ENCODE data around the gene TRAM2.

The TRAM2 gene

DNA sequence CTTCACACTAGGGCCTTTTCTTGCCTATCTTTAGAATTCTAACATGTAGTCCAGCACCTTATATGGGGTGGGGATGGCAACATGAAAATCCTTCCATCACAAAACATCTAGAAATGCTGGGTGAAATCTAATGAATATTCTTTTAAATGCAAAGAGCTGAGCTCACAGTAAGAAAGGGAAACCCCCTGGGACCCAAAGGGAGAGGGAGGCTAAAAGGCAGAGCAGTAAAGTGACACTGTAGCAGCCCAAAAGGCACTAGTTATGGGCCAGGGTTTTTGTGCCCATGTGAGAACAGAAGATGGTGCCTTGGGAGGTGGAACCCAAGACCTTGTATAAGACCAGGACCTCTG, 66.7 kb downstream of the TRAM2 start:
- no peak overlapping the region for H3K4me3 ChIP-seq (ENCODE audit: low read depth, low read length)

DNA sequence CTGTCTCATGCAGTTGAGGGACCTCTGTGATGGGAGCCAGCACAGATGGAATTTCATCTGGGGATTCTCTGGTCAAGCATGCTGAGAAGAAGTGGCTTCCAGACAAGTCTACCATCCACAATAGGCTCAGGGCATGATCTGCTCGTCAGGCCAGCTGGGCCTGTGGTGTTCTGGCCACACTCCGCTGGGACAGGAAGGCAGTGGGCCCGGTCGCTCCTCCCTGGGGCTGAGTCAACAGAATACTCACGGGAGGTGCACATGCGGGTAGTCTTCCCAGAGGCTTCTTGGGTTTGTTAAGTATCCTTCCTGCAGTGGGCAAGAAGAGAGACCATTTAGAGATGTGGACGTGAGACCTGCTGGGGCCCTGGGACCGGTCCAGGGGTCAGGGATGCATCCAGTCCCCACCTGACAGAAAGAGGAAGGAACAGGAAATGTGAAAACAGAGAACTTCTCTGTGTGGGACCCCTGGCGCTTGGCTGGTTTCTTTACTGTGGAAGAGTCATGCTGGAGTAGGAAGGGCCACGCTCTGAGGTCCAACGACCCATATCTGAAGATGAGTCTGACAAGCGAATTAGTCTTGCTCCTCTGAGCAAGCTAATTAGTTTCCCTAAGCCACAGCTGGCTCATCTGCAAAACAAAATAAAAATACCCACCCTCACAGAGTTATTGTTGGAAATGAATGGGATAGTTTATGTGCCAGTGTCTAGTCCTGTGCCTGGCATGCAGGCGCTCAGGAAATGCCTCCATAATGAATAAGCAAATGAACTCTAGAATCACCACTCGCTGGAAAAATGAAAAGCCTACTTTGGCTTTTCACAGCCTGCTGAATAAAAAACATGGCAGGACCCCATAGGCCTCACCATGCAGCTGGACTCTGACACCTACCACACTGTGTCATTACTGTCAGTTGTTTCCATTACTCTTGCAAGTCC, 67.3 kb downstream of the TRAM2 start:
- TF ChIP-seq, protein P1, sequence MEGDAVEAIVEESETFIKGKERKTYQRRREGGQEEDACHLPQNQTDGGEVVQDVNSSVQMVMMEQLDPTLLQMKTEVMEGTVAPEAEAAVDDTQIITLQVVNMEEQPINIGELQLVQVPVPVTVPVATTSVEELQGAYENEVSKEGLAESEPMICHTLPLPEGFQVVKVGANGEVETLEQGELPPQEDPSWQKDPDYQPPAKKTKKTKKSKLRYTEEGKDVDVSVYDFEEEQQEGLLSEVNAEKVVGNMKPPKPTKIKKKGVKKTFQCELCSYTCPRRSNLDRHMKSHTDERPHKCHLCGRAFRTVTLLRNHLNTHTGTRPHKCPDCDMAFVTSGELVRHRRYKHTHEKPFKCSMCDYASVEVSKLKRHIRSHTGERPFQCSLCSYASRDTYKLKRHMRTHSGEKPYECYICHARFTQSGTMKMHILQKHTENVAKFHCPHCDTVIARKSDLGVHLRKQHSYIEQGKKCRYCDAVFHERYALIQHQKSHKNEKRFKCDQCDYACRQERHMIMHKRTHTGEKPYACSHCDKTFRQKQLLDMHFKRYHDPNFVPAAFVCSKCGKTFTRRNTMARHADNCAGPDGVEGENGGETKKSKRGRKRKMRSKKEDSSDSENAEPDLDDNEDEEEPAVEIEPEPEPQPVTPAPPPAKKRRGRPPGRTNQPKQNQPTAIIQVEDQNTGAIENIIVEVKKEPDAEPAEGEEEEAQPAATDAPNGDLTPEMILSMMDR (IDR thresholded peaks at IDR 0.05; ENCODE audit: low read depth, low read length), result no peak

More for the DNA sequence above, 66.7 kb downstream of the TRAM2 start:
- TF ChIP-seq, protein P1 (IDR thresholded peaks at IDR 0.05; ENCODE audit: low read depth, low read length), result no peak

DNA sequence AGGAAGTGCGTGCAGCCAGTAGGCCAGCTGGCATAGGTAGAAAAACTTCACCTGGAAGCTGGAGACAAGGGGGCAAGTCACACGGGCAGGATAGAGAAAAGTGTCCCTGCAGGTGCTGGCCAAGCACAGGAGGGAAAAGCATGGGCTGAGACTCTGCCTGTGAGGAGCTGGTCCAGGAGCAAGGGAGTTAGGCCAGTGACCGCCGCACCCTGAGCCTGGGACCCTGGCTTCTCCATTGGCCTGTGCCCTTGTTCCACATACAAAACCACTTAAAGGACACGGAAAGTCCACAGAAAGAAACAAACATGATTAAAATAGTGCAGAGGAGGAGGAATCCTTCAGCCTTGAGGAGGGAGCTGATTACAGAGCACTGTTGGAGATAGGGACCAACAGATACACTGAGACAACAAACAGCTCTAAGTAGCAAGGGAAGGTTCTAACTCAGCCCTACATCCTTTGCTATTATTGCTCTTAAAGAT, 68.6 kb downstream of the TRAM2 start:
- no peak overlapping the region for H3K4me3 ChIP-seq (ENCODE audit: low read depth, low read length)
- TF ChIP-seq, protein P1 (IDR thresholded peaks at IDR 0.05; ENCODE audit: low read depth, low read length), result no peak

More for the DNA sequence above, 67.3 kb downstream of the TRAM2 start:
- no peak overlapping the region for H3K4me3 ChIP-seq (ENCODE audit: low read depth, low read length)

DNA sequence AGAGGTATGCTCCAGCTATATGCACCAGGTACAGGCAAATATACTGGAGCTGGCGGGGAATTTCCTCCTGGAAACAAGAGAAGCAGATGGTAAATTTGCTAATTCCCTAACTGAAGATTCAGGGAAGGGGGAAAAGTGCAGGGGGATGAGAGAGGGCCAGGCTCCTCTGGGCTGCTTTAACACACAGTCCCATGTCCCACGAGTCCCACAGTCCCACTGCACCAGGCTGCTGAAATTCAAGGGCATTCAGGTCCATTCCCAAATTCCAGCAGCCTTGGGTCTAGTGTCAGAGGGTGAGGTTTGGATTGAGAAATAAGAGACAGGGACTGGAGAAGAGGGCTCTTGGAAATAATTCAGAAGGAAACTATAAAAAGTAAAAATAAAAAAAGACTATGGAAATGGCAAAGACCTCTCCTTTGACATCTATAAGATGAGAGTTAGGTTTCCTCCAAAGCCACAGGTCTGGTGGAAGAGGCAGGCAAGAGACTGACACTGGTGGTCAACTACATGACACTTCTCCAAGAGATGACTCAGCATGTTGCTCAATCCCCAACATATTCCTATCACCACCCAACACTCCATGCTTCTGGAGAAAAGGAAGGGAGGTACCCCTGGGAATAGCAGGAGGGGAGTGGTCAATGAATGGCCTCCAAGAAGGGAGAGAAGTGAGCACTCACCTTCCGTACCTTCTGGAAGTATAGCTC, 69.2 kb downstream of the TRAM2 start:
- H3K4me3 ChIP-seq (ENCODE audit: low read depth, low read length), result no peak overlapping the region
- TF ChIP-seq, protein P1 (IDR thresholded peaks at IDR 0.05; ENCODE audit: low read depth, low read length), result no peak

DNA sequence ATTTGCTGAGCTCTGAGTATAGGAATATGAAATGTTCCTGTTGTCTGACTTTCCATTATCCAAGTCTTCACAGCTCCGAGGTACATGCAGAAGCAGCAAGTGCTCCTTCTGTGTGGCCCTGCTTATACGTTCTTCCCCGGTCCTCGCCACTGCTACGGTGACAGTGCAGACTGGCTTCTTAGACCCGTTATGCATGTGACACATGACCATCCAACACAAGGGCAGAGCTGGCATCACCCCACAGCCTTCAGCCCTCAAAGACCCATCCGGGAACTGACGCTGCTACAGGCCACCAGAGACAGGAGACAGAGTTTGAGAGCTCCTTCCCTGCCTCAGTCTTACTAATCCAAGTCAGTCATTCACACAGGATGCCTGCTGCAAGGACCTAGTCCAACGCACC, 70.4 kb downstream of the TRAM2 start:
- TF ChIP-seq, protein P1 (IDR thresholded peaks at IDR 0.05; ENCODE audit: low read depth, low read length), result no peak
- H3K4me3 ChIP-seq (ENCODE audit: low read depth, low read length), result no peak overlapping the region

DNA sequence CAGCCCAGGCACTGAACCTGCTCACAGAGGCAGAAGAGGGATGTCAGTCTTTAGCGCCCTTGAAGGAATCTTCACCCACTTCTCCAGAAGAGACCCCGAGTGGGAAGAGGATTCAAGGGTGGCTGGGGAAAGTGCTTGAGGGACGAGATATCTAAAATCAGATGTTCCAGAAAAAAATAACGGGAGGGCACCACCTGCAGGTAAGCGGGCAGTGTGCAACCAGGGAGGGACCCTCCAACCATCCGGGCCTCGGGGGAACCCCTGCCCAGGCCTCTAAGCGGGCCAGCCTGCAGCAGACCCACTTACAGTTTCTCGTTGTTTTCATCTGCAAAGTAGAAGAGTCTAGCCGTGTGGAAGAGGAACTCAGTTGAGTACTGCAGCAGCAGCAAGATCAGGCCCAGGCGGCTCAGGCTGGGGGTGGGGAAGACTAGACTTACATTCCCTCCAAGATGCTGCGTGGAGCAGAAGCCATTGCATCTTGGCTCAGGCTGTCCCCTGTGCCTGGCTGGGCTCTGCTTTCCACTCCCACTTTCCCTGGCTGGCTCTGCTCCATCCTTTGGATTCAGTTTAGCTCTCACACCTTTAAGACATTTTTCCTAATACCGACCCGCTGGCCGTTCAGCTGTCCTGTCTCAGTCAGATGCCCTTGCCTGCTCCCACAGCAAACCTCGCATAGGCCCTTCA, 71.0 kb downstream of the TRAM2 start:
- TF ChIP-seq, protein P1 (IDR thresholded peaks at IDR 0.05; ENCODE audit: low read depth, low read length), result no peak

More for the DNA sequence above, 71.0 kb downstream of the TRAM2 start:
- H3K4me3 ChIP-seq (ENCODE audit: low read depth, low read length), result no peak overlapping the region

All from WI38 (cell line).